DND-41 (cell line): Measurements from ENCODE around the gene UBASH3B.
"Not testable (repeated sequence)": the region's sequence is repeated elsewhere in the genome, so short reads cannot be mapped to it uniquely, and the experiment has no call there.

Experiments used
- ATAC-seq: fragments of 200-7000 bp; cut with Tn5 transposase; 3 replicates; pipeline ENCODE4 v1.9.1; 2021; ENCODE audit warnings: low read depth; ENCODE audit not compliant: insufficient read depth
- DNase-seq: peaks from one replicate; pipeline ENCODE4 v3.0.0-alpha.2; 2020
- H2AFZ ChIP-seq: 2 replicates; pipeline ENCODE4 v1.6.0; 2012; ENCODE audit warnings: low read depth, low read length
- H3K27ac ChIP-seq: 2 replicates; pipeline ENCODE4 v1.5.1; 2012; ENCODE audit warnings: low read length, inconsistent platforms
- H3K27me3 ChIP-seq: fragments of 200-600 bp; sonication (generic); 2 replicates; pipeline ENCODE4 v1.6.0; 2012; ENCODE audit warnings: low read length, mild to moderate bottlenecking, inconsistent platforms; ENCODE audit not compliant: insufficient read depth, poor library complexity
- H3K36me3 ChIP-seq: 2 replicates; pipeline ENCODE4 v1.5.1; 2012; ENCODE audit warnings: low read length, inconsistent platforms; ENCODE audit not compliant: insufficient read depth
- H3K4me1 ChIP-seq: 2 replicates; pipeline ENCODE4 v1.5.1; 2012; ENCODE audit warnings: mild to moderate bottlenecking, low read length; ENCODE audit not compliant: insufficient read depth
- H3K4me2 ChIP-seq: 2 replicates; pipeline ENCODE4 v1.6.0; 2012; ENCODE audit warnings: mild to moderate bottlenecking, moderate library complexity, low read length, inconsistent platforms; ENCODE audit not compliant: insufficient read depth
- H3K4me3 ChIP-seq, 2 experiments: fragments of 200-600 bp in 1 of 2; shearing (Covaris generic) in 1 of 2; 2 replicates each; pipeline ENCODE4 v1.5.1; 2012 to 2016; ENCODE audit warnings: inconsistent platforms in 2 of 2, low read length in 2 of 2, mild to moderate bottlenecking in 2 of 2, low read depth in 1 of 2, moderate library complexity in 1 of 2
- H3K79me2 ChIP-seq: 2 replicates; pipeline ENCODE4 v1.6.0; 2012; ENCODE audit warnings: low read length, inconsistent platforms; ENCODE audit not compliant: insufficient read depth
- H3K9ac ChIP-seq: 2 replicates; pipeline ENCODE4 v1.6.0; 2012; ENCODE audit warnings: low read depth, mild to moderate bottlenecking, inconsistent platforms, low read length, moderate library complexity
- H3K9me3 ChIP-seq: 2 replicates; pipeline ENCODE4 v1.5.1; 2012; ENCODE audit warnings: low read length, moderate library complexity, mild to moderate bottlenecking, inconsistent platforms; ENCODE audit not compliant: insufficient read depth, severe bottlenecking
- H4K20me1 ChIP-seq: 2 replicates; pipeline ENCODE4 v1.6.0; 2012; ENCODE audit warnings: low read length; ENCODE audit not compliant: insufficient read depth
- EZH2 ChIP-seq: IDR thresholded peaks from 3 replicates; pipeline ENCODE4 v1.6.1; 2012; ENCODE audit warnings: borderline replicate concordance, low read depth, mild to moderate bottlenecking, moderate library complexity, low read length, inconsistent platforms; ENCODE audit not compliant: severe bottlenecking
- TF ChIP-seq, protein P1 (sequence below): IDR thresholded peaks from 2 replicates; pipeline ENCODE4 v1.5.1; 2012; ENCODE audit warnings: borderline replicate concordance, low read length, moderate library complexity, mild to moderate bottlenecking; ENCODE audit not compliant: poor library complexity, severe bottlenecking; ENCODE audit errors: extremely low read depth

Gene UBASH3B

DNA sequence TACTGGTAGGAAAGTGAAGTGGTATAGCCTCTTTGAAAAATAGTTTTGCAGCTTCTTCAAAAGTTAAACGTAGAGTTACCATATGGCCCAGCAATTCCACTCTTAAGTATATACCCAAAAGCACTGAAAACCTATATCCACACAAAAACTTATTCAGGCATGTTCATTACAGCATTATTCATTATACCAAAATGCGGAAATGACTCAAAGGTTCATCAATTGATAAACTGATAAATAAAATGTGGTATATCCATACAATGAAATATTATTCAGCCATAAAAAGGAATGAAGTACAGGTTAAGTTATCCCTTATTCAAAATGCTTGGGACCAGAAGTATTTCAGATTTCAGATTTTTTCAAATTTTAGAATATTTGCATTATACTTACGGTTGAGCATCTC is 35.8 kb upstream of the UBASH3B start:
- no peaks in the 10 kb centered on the region for H3K9me3 ChIP-seq
- H3K4me2 ChIP-seq = no peak overlapping the region
- H3K27me3 ChIP-seq = no peaks in the 10 kb centered on the region
- H3K9ac ChIP-seq = no peak overlapping the region
- no peak overlapping the region for H2AFZ ChIP-seq
- H3K79me2 ChIP-seq = no peaks in the 10 kb centered on the region
- H3K4me3 ChIP-seq = no peak overlapping the region
- no peaks in the 10 kb centered on the region for H3K36me3 ChIP-seq
- H3K4me1 ChIP-seq = no peaks in the 10 kb centered on the region
- DNase-seq (no peak), ATAC-seq (no peak)
- H3K27ac ChIP-seq = no peak overlapping the region
- no peaks in the 10 kb centered on the region for H4K20me1 ChIP-seq
- TF ChIP-seq EZH2 = no peak
- TF ChIP-seq, protein P1, sequence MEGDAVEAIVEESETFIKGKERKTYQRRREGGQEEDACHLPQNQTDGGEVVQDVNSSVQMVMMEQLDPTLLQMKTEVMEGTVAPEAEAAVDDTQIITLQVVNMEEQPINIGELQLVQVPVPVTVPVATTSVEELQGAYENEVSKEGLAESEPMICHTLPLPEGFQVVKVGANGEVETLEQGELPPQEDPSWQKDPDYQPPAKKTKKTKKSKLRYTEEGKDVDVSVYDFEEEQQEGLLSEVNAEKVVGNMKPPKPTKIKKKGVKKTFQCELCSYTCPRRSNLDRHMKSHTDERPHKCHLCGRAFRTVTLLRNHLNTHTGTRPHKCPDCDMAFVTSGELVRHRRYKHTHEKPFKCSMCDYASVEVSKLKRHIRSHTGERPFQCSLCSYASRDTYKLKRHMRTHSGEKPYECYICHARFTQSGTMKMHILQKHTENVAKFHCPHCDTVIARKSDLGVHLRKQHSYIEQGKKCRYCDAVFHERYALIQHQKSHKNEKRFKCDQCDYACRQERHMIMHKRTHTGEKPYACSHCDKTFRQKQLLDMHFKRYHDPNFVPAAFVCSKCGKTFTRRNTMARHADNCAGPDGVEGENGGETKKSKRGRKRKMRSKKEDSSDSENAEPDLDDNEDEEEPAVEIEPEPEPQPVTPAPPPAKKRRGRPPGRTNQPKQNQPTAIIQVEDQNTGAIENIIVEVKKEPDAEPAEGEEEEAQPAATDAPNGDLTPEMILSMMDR = no peak

DNA sequence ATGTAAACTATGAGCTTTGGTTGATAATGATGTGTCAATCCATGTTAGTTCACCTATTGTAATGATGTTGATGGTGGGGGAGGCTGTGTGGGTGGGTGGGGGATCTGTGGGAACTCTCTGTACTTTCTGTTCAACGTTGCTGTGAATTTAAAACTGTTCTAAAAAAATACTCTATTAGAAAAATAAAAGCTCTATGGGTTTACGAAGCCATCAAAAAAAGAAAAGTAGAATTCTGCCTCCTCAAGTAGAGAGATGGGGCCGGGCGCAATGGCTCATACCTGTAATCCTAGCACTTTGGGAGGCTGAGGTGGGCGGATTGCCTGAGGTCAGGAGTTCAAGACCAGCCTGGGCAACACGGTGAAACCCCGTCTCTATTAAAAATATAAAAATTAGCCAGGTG is 30.0 kb upstream of the UBASH3B start:
- H3K27me3 ChIP-seq, H2AFZ ChIP-seq, H3K4me1 ChIP-seq, DNase-seq, H3K79me2 ChIP-seq, H3K4me3 ChIP-seq, H3K9ac ChIP-seq, H3K9me3 ChIP-seq, H3K27ac ChIP-seq, ATAC-seq, H3K4me2 ChIP-seq, H3K36me3 ChIP-seq, H4K20me1 ChIP-seq: not testable (repeated sequence)

DNA sequence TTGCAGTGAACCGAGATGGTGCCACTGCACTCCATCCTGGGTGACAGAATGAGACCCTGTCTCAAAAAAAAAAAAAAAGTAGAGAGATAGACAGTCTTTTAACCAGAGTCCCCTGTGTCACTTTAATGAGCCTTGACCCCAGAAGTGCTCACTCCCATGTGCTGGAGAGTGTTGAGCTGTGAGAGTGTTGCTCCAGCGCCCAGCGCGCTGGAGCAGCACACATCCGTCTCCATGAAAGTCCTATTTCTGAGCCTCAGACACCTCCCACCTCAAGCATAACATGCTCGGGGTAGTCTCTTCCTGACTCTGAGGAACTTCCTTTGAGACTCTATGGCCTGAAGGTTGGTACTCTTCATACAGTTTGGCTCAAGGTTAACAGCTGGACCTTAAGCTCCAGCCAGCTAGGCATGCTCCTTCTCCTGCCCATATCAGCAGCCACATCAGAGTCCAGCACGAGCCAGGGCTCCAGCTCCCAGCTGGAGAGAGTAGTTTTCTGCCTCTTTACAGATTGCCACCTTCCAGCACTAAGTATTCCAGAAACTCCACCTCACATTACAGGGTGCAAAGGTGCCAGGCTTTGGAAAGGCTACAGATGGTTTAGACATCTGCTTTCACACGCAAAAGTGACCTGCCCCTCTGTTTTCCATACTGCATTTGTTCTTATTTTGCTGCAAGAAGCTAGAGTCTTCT is 29.4 kb upstream of the UBASH3B start:
- Histone ChIP-seq H3K9me3 (no peaks in the 10 kb centered on the region), H3K36me3 (no peaks in the 10 kb centered on the region), H3K4me2 (no peak overlapping the region), H3K27me3 (no peaks in the 10 kb centered on the region), H3K4me1 (peaks cover 5% of the 10 kb centered on the region), H4K20me1 (no peaks in the 10 kb centered on the region), H3K9ac (no peak overlapping the region), H3K27ac (no peak overlapping the region), H2AFZ (no peak overlapping the region), H3K79me2 (no peaks in the 10 kb centered on the region), H3K4me3 (no peak overlapping the region)
- TF ChIP-seq EZH2 = no peak
- TF ChIP-seq, protein P1 = no peak
- no peak for ATAC-seq
- DNase-seq = no peak

DNA sequence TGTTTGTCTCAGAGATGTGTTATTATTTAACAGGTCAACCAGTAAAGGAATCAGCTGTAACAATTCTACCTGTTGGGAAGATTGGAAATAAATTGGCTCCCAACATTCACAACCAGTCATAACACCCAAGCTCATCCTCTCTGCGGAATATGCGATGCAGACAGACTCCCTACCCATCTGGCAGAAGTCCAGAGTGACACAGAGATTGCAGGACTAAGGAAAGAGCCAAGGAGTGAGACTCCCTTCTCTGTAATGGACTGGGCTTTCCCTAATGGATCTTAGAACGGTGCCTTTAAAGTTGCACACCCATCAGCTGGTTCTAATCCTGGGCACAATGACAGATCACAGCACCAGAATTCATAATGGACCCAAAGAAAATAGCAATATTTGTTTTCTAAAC is 27.8 kb upstream of the UBASH3B start:
- Histone ChIP-seq H3K36me3 (no peaks in the 10 kb centered on the region), H3K4me1 (peaks cover 21% of the 10 kb centered on the region), H2AFZ (no peak overlapping the region), H3K9me3 (no peaks in the 10 kb centered on the region), H3K9ac (no peak overlapping the region), H3K4me3 (no peak overlapping the region), H3K79me2 (no peaks in the 10 kb centered on the region), H3K4me2 (no peak overlapping the region), H3K27ac (no peak overlapping the region), H3K27me3 (no peaks in the 10 kb centered on the region), H4K20me1 (no peaks in the 10 kb centered on the region)
- DNase-seq (no peak), ATAC-seq (no peak)
- TF ChIP-seq EZH2 = no peak
- TF ChIP-seq, protein P1 = no peak
